ENCODE measurements around the gene SPEM2. TPM values are rescaled to one million over a fixed set of nuclear protein-coding genes. Genes with fewer than 3 reads are reported as not detected.

Gene SPEM2
- total RNA-seq, 1 experiment from 2014 or later, result 0.24 TPM

- Histone ChIP-seq H3K36me3 (ENCODE audit: insufficient read depth, low read length, poor library complexity, severe bottlenecking) (no peaks in the 10 kb centered on the region), H3K27ac (ENCODE audit: low read depth, low read length, poor library complexity, severe bottlenecking) (peak overlapping the region; percentile 97), H3K4me1 (ENCODE audit: insufficient read depth, low read length, poor library complexity, severe bottlenecking) (peaks cover 53% of the 10 kb centered on the region), H3K9me3 (ENCODE audit: low read depth, low read length, poor library complexity, severe bottlenecking) (no peaks in the 10 kb centered on the region), H3K4me3 (ENCODE audit: low read depth, low read length, poor library complexity, severe bottlenecking) (peak overlapping the region; percentile 90), H3K27me3 (replicated peaks; ENCODE audit: insufficient read depth, low read depth, low read length, poor library complexity) (no peaks in the 10 kb centered on the region)
- BruUV-seq (replicated peaks), result no TSS peak
- intact Hi-C loops (cut with micrococcal nuclease; ENCODE audit: unreplicated experiment), result loop anchor here (1.0 kb wide), 1 partner anchor 43 kb away; the partner anchor contains the start of gene POLR2A
- DNase-seq (ENCODE audit: low spot score), result peak; percentile 83
- TF ChIP-seq CTCF (conservative IDR thresholded peaks at IDR 0.05; ENCODE audit: low read depth, low read length) (0 out of 2 replicates have a peak, but pooled peaks have one; percentile 16), EZH2 (IDR thresholded peaks at IDR 0.05; ENCODE audit: borderline replicate concordance, low read depth, low read length, poor library complexity, severe bottlenecking) (no peak)
- ChIA-PET POLR2A (ENCODE audit: low non-redundant PET) (interaction anchor here (0.6 kb wide), 3 partner anchors 44 to 245 kb away, joined by 3 to 4 read pairs (median 4); no protein-coding TSS in a partner anchor), CTCF (interaction anchor here (0.6 to 1.9 kb wide), 6 partner anchors 20 to 601 kb away, joined by 3 to 12 read pairs (median 6); partner anchors contain the start of gene ZBTB4)
Measured at GRCh38 chr17:7440834-7441195, 15.4 kb downstream of the SPEM2 start.

GRCh38 chr17:7441266-7441665 lies 15.8 kb downstream of the SPEM2 start:
- H3K27me3 ChIP-seq (replicated peaks; ENCODE audit: insufficient read depth, low read depth, low read length, poor library complexity), result no peaks in the 10 kb centered on the region
- H3K4me1 ChIP-seq (ENCODE audit: insufficient read depth, low read length, poor library complexity, severe bottlenecking), result peaks cover 50% of the 10 kb centered on the region
- no TSS peak for BruUV-seq (replicated peaks)
- TF ChIP-seq EZH2 (IDR thresholded peaks at IDR 0.05; ENCODE audit: borderline replicate concordance, low read depth, low read length, poor library complexity, severe bottlenecking) (no peak), CTCF (conservative IDR thresholded peaks at IDR 0.05; ENCODE audit: low read depth, low read length) (0 out of 2 replicates have a peak, but pooled peaks have one; percentile 3)
- ChIA-PET POLR2A (ENCODE audit: low non-redundant PET) (interaction anchor here (0.6 kb wide), 3 partner anchors 44 to 245 kb away, joined by 3 to 4 read pairs (median 4); no protein-coding TSS in a partner anchor), CTCF (interaction anchor here (0.6 to 1.9 kb wide), 6 partner anchors 19 to 600 kb away, joined by 3 to 12 read pairs (median 6); partner anchors contain the start of gene ZBTB4)
- H3K9me3 ChIP-seq (ENCODE audit: low read depth, low read length, poor library complexity, severe bottlenecking), result no peaks in the 10 kb centered on the region
- peak overlapping the region; percentile 97 for H3K27ac ChIP-seq (ENCODE audit: low read depth, low read length, poor library complexity, severe bottlenecking)
- peak overlapping the region; percentile 90 for H3K4me3 ChIP-seq (ENCODE audit: low read depth, low read length, poor library complexity, severe bottlenecking)
- intact Hi-C loops (cut with micrococcal nuclease; ENCODE audit: unreplicated experiment), result no loop called here
- H3K36me3 ChIP-seq (ENCODE audit: insufficient read depth, low read length, poor library complexity, severe bottlenecking), result no peaks in the 10 kb centered on the region
- DNase-seq (ENCODE audit: low spot score), result peak; percentile 54

GRCh38 chr17:7442142-7442541 lies 16.7 kb downstream of the SPEM2 start:
- Histone ChIP-seq H3K4me3 (ENCODE audit: low read depth, low read length, poor library complexity, severe bottlenecking) (no peak overlapping the region), H3K27me3 (replicated peaks; ENCODE audit: insufficient read depth, low read depth, low read length, poor library complexity) (no peaks in the 10 kb centered on the region), H3K36me3 (ENCODE audit: insufficient read depth, low read length, poor library complexity, severe bottlenecking) (no peaks in the 10 kb centered on the region), H3K9me3 (ENCODE audit: low read depth, low read length, poor library complexity, severe bottlenecking) (no peaks in the 10 kb centered on the region), H3K4me1 (ENCODE audit: insufficient read depth, low read length, poor library complexity, severe bottlenecking) (peaks cover 46% of the 10 kb centered on the region), H3K27ac (ENCODE audit: low read depth, low read length, poor library complexity, severe bottlenecking) (no peak overlapping the region)
- TF ChIP-seq EZH2 (IDR thresholded peaks at IDR 0.05; ENCODE audit: borderline replicate concordance, low read depth, low read length, poor library complexity, severe bottlenecking) (no peak), CTCF (conservative IDR thresholded peaks at IDR 0.05; ENCODE audit: low read depth, low read length) (no peak)
- no TSS peak for BruUV-seq (replicated peaks)
- CTCF ChIA-PET, result interaction anchor here (1.9 kb wide), 1 partner anchor 118 kb away, joined by 7 read pairs; no protein-coding TSS in a partner anchor
- no peak for DNase-seq (ENCODE audit: low spot score)
- POLR2A ChIA-PET (ENCODE audit: low non-redundant PET), result no interaction called here
- intact Hi-C loops (cut with micrococcal nuclease; ENCODE audit: unreplicated experiment), result no loop called here
